GM21390 (cell line): Measurements from ENCODE around the gene S100A14.

Experiments used
- ATAC-seq: cut with Tn5 transposase; IDR thresholded peaks from one replicate; pipeline ENCODE4 v1.9.1; 2021; ENCODE audit not compliant: unreplicated experiment

Gene S100A14

GRCh38 chr1:153616917-153617311 is 789 bp upstream of the S100A14 start:
- ATAC-seq: no peak

GRCh38 chr1:153615406-153615805 is 719 bp downstream of the S100A14 start:
- ATAC-seq: no peak

GRCh38 chr1:153614906-153615305 is 1.2 kb downstream of the S100A14 start:
- ATAC-seq: no peak

GRCh38 chr1:153614189-153614900 is 1.8 kb downstream of the S100A14 start:
- no peak for ATAC-seq

GRCh38 chr1:153613406-153613805 is 2.7 kb downstream of the S100A14 start:
- no peak for ATAC-seq

GRCh38 chr1:153612755-153613331 is 3.3 kb downstream of the S100A14 start, which contains the start of gene S100A16:
Gene S100A16 (minus strand): TSS chr1:153613137. CDS start chr1:153608151, 4,986 bp downstream.
- ATAC-seq: no peak

GRCh38 chr1:153612111-153612754 is 3.9 kb downstream of the S100A14 start:
- no peak for ATAC-seq

GRCh38 chr1:153611356-153611755 is 4.8 kb downstream of the S100A14 start:
- ATAC-seq: no peak

- no peak for ATAC-seq
Observed at GRCh38 chr1:153610811-153611301, 5.3 kb downstream of the S100A14 start.

GRCh38 chr1:153610334-153610733 is 5.8 kb downstream of the S100A14 start:
- no peak for ATAC-seq

- ATAC-seq: no peak
Observed at GRCh38 chr1:153609585-153609907, 6.6 kb downstream of the S100A14 start.

GRCh38 chr1:153608742-153609584 is 7.2 kb downstream of the S100A14 start:
- ATAC-seq: no peak

- no peak for ATAC-seq
Observed at GRCh38 chr1:153608089-153608682, 7.9 kb downstream of the S100A14 start.

GRCh38 chr1:153607381-153607780 is 8.7 kb downstream of the S100A14 start:
- ATAC-seq: no peak

- ATAC-seq: no peak
Observed at GRCh38 chr1:153606194-153606593, 9.9 kb downstream of the S100A14 start.

GRCh38 chr1:153602749-153603148 is 13.4 kb downstream of the S100A14 start:
- no peak for ATAC-seq

GRCh38 chr1:153599847-153600246 is 16.3 kb downstream of the S100A14 start:
- no peak for ATAC-seq

GRCh38 chr1:153598309-153599172 is 17.6 kb downstream of the S100A14 start:
- peak; percentile 98 for ATAC-seq

GRCh38 chr1:153597206-153597605 is 18.9 kb downstream of the S100A14 start:
- no peak for ATAC-seq

GRCh38 chr1:153592748-153593147 is 23.4 kb downstream of the S100A14 start:
- ATAC-seq: no peak
